Prostate gland (tissue), 2 donors: Measurements from ENCODE around the gene ARHGAP42.

Experiments used
- CTCF ChIP-seq, 4 experiments: fragments of 200-600 bp in 2 of 4; fragments of 450-650 bp in 2 of 4; sonication (generic) in 2 of 4; IDR thresholded peaks; 1 replicate in 3 of 4; 2 replicates in 1 of 4; pipeline ENCODE4 v1.5.1; 2016 to 2019; ENCODE audit warnings: antibody characterized with exemption in 4 of 4, mild to moderate bottlenecking in 2 of 4, moderate library complexity in 2 of 4
- POLR2A ChIP-seq: fragments of 450-650 bp; IDR thresholded peaks from one replicate; pipeline ENCODE4 v1.6.1; 2016; ENCODE audit warnings: antibody characterized with exemption, mild to moderate bottlenecking
- POLR2AphosphoS5 ChIP-seq: sonication (generic); formaldehyde crosslinking; IDR thresholded peaks from one replicate; pipeline ENCODE4 v1.6.1; 2017; ENCODE audit warnings: antibody characterized with exemption

GRCh38 chr11:100682247-100682969 lies 4.7 kb upstream of the ARHGAP42 start:
- peak in 3 of 4 experiments; percentile 36 to 54 (median 52) for TF ChIP-seq CTCF (IDR thresholded peaks at IDR 0.05)
- no peak for TF ChIP-seq POLR2AphosphoS5
- no peak for TF ChIP-seq POLR2A
